ENCODE results near the gene OR5AN1.
"Not testable (repeated sequence)": the region's sequence is repeated elsewhere in the genome, so short reads cannot be mapped to it uniquely, and the experiment has no call there.

Gene OR5AN1

GRCh38 chr11:59365232-59366018 lies 6.7 kb downstream of the OR5AN1 start (continued):
- TF ChIP-seq ZBTB44 (tag by site-specific recombination; IDR thresholded peaks at IDR 0.05), result no peak
- TF ChIP-seq ZNF670 (tag by site-specific recombination; IDR thresholded peaks at IDR 0.05; ENCODE audit: low read depth), result no peak
- no peak for TF ChIP-seq ZNF677 (tag by site-specific recombination; IDR thresholded peaks at IDR 0.05)

- POLR2A ChIA-PET, result no interaction called here
- H3K36me3 ChIP-seq (ENCODE audit: control insufficient read depth in 2 of 2, insufficient read depth in 1 of 2, low read length in 2 of 2), result no peaks in the 10 kb centered on the region
- TF ChIP-seq KLF9 (tag by site-specific recombination; IDR thresholded peaks at IDR 0.05; ENCODE audit: low read depth), result no peak
- TF ChIP-seq ZFHX2 (tag by site-specific recombination; conservative IDR thresholded peaks at IDR 0.05), result no peak
- TF ChIP-seq ZNF292 (tag by site-specific recombination; IDR thresholded peaks at IDR 0.05; ENCODE audit: borderline replicate concordance, low read depth), result no peak
- TF ChIP-seq ZBTB10 (tag by site-specific recombination; IDR thresholded peaks at IDR 0.05), result no peak
- no peak for TF ChIP-seq MEIS1 (CRISPR knock-in tag; IDR thresholded peaks at IDR 0.05; ENCODE audit: borderline replicate concordance)
- TF ChIP-seq ZNF639 (tag by site-specific recombination; IDR thresholded peaks at IDR 0.05), result no peak
- no peak for TF ChIP-seq ZNF658 (tag by site-specific recombination; IDR thresholded peaks at IDR 0.05)
- TF ChIP-seq SP7 (tag by site-specific recombination; IDR thresholded peaks at IDR 0.05), result no peak
- no peak for TF ChIP-seq PBX3 (CRISPR knock-in tag; IDR thresholded peaks at IDR 0.05)
- no peak for TF ChIP-seq ELK4 (IDR thresholded peaks at IDR 0.05; ENCODE audit: borderline replicate concordance, low read depth, low read length)
- TF ChIP-seq ZNF302 (tag by site-specific recombination; IDR thresholded peaks at IDR 0.05; ENCODE audit: low read depth), result no peak
- TF ChIP-seq KLF10 (tag by site-specific recombination; IDR thresholded peaks at IDR 0.05), result no peak
- TF ChIP-seq ZNF433 (tag by site-specific recombination; IDR thresholded peaks at IDR 0.05; ENCODE audit: low read depth), result no peak
- TF ChIP-seq ZNF837 (tag by site-specific recombination; IDR thresholded peaks at IDR 0.05), result no peak
- TF ChIP-seq ZFP3 (tag by site-specific recombination; IDR thresholded peaks at IDR 0.05; ENCODE audit: low read depth), result no peak
- TF ChIP-seq ZNF558 (tag by site-specific recombination; IDR thresholded peaks at IDR 0.05), result no peak
- TF ChIP-seq ZNF707 (tag by site-specific recombination; IDR thresholded peaks at IDR 0.05), result no peak
- no peak for TF ChIP-seq FEZF1 (tag by site-specific recombination; IDR thresholded peaks at IDR 0.05)
- no peaks in the 10 kb centered on the region for H3K9me3 ChIP-seq (ENCODE audit: control insufficient read depth, insufficient read depth, low read depth, low read length)
- H3K4me1 ChIP-seq (ENCODE audit: control insufficient read depth, insufficient read depth, low read length), result no peaks in the 10 kb centered on the region
- H3K4me3 ChIP-seq (ENCODE audit: low read depth, low read length), result no peak overlapping the region
- CTCF ChIA-PET, result no interaction called here
- H3K27ac ChIP-seq (ENCODE audit: extremely low read depth, low read depth, low read length), result no peak overlapping the region
Measured at GRCh38 chr11:59368238-59369022, 9.7 kb downstream of the OR5AN1 start.

- POLR2A ChIA-PET; H3K36me3 ChIP-seq (ENCODE audit: control insufficient read depth in 2 of 2, insufficient read depth in 1 of 2, low read length in 2 of 2); CTCF ChIA-PET; H3K4me3 ChIP-seq (ENCODE audit: low read depth, low read length); H3K27ac ChIP-seq (ENCODE audit: extremely low read depth, low read depth, low read length); H3K9me3 ChIP-seq (ENCODE audit: control insufficient read depth, insufficient read depth, low read depth, low read length); H3K4me1 ChIP-seq (ENCODE audit: control insufficient read depth, insufficient read depth, low read length): not testable (repeated sequence)
Measured at GRCh38 chr11:59372324-59372723, 13.6 kb downstream of the OR5AN1 start.
